DND-41 (cell line): Measurements from ENCODE around the gene ALOX5.

Source experiments
- EZH2 ChIP-seq: IDR thresholded peaks from 3 replicates; pipeline ENCODE4 v1.6.1; 2012; ENCODE audit warnings: borderline replicate concordance, low read depth, mild to moderate bottlenecking, moderate library complexity, low read length, inconsistent platforms; ENCODE audit not compliant: severe bottlenecking
- TF ChIP-seq, protein P1 (sequence below): IDR thresholded peaks from 2 replicates; pipeline ENCODE4 v1.5.1; 2012; ENCODE audit warnings: borderline replicate concordance, low read length, moderate library complexity, mild to moderate bottlenecking; ENCODE audit not compliant: poor library complexity, severe bottlenecking; ENCODE audit errors: extremely low read depth

DNA sequence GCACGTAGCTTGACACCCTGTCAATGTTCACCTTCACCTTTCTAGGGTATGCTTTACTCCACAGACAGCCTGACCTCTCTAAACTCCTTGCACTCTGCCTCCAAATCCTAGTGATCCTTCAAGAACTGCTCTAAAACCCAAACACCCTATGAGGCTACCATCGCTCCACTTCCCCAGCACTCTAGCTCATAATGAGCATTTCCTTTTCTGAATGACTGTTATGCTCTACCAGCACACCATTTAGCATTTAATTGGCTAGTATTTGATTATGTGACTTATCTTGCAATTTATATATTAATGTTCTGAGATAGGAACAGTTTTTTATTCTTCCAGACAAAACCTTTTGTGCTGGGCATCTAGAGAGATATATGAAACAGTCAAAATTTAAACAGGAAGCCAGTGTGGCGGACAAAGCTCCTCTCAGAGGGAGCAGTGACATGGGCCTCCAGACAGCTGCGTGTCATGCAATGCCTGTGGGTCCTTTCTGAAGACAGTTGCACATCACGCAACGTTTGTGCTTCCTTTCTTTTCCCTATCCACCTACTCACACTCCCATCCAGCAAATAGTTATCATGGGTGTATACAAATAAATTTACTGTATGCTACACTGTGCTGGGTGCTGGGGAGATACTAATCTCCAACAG is 86.3 kb downstream of the ALOX5 start:
- TF ChIP-seq, protein P1, sequence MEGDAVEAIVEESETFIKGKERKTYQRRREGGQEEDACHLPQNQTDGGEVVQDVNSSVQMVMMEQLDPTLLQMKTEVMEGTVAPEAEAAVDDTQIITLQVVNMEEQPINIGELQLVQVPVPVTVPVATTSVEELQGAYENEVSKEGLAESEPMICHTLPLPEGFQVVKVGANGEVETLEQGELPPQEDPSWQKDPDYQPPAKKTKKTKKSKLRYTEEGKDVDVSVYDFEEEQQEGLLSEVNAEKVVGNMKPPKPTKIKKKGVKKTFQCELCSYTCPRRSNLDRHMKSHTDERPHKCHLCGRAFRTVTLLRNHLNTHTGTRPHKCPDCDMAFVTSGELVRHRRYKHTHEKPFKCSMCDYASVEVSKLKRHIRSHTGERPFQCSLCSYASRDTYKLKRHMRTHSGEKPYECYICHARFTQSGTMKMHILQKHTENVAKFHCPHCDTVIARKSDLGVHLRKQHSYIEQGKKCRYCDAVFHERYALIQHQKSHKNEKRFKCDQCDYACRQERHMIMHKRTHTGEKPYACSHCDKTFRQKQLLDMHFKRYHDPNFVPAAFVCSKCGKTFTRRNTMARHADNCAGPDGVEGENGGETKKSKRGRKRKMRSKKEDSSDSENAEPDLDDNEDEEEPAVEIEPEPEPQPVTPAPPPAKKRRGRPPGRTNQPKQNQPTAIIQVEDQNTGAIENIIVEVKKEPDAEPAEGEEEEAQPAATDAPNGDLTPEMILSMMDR: no peak
- no peak for TF ChIP-seq EZH2
